ENCODE data around the gene HSD11B2. TPM values are rescaled to one million over a fixed set of nuclear protein-coding genes. Genes with fewer than 3 reads are reported as not detected.

The HSD11B2 gene
- total and polyA plus RNA-seq, 2 of the 8 experiments (the other 6 are each of a cell fraction or from before 2014, with no cell fraction given), result 28.7 to 32.9 TPM

DNA sequence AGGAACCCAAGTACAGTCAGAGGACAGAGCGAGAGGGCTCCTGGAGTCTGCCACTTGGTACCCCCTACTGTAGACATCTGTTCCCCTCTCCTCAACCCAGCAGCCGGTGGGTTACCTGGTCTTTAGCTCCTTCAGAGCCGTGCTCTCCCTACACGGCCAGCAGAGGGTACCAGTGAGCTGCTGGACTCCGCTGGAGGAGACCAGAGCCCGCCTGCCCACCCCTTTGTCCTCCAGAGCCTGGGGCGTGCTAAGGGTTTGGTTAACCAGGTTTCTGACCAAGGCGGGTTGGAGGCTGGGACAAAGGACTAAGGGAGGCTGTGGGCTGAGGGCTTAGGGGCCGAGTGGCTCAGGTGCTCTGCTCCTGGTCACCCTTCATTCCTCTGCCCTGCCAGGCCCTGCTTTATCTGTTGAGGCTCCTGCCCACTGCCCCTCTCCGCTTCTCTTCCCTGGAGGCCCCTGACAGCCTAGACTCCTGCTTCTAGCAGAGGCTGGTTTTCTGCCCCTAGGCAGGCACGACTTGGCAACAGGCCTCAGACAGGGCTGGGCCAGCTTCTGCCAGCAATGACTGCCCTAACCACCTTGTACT lies 2.7 kb upstream of the HSD11B2 start (continued):
- TF ChIP-seq, protein P1, sequence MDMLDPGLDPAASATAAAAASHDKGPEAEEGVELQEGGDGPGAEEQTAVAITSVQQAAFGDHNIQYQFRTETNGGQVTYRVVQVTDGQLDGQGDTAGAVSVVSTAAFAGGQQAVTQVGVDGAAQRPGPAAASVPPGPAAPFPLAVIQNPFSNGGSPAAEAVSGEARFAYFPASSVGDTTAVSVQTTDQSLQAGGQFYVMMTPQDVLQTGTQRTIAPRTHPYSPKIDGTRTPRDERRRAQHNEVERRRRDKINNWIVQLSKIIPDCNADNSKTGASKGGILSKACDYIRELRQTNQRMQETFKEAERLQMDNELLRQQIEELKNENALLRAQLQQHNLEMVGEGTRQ (IDR thresholded peaks at IDR 0.05; ENCODE audit: low read length), result no peak
- peak; percentile 78 to 89 for TF ChIP-seq RAD21 (IDR thresholded peaks at IDR 0.05 in 1 of 2, conservative IDR thresholded peaks at IDR 0.05 in 1 of 2; ENCODE audit: low read depth in 2 of 2, low read length in 2 of 2)
- no peak for TF ChIP-seq NANOG (IDR thresholded peaks at IDR 0.05; ENCODE audit: insufficient read depth, low read depth, low read length, poor library complexity, severe bottlenecking)
- TF ChIP-seq SIN3A (conservative IDR thresholded peaks at IDR 0.05 in 1 of 2, IDR thresholded peaks at IDR 0.05 in 1 of 2; ENCODE audit: low read depth in 1 of 2, low read length in 2 of 2), result 0 out of 4 replicates have a peak, but pooled peaks of 1 of the 2 experiments have one; percentile 24
- peak; percentile 58 for TF ChIP-seq TAF7 (optimal IDR thresholded peaks at IDR 0.05; ENCODE audit: borderline replicate concordance, low read depth, low read length)
- TF ChIP-seq, protein P2, sequence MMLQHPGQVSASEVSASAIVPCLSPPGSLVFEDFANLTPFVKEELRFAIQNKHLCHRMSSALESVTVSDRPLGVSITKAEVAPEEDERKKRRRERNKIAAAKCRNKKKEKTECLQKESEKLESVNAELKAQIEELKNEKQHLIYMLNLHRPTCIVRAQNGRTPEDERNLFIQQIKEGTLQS (IDR thresholded peaks at IDR 0.05; ENCODE audit: insufficient read depth, low read depth, low read length), result no peak
- TF ChIP-seq SIX5 (IDR thresholded peaks at IDR 0.05; ENCODE audit: low read depth, low read length), result no peak
- no peak for TF ChIP-seq KDM1A (IDR thresholded peaks at IDR 0.05; ENCODE audit: borderline replicate concordance, low read length)
- no peak for TF ChIP-seq HDAC6 (IDR thresholded peaks at IDR 0.05; ENCODE audit: low read depth, low read length)
- TF ChIP-seq SIRT6 (IDR thresholded peaks at IDR 0.05; ENCODE audit: low read length), result no peak
- TF ChIP-seq, protein P3, sequence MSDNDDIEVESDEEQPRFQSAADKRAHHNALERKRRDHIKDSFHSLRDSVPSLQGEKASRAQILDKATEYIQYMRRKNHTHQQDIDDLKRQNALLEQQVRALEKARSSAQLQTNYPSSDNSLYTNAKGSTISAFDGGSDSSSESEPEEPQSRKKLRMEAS (IDR thresholded peaks at IDR 0.05), result peak; percentile 50
- TF ChIP-seq TBP (IDR thresholded peaks at IDR 0.05; ENCODE audit: low read depth, low read length), result no peak
- no peak for TF ChIP-seq POU5F1 (IDR thresholded peaks at IDR 0.05; ENCODE audit: low read depth, low read length)
- no peak for TF ChIP-seq KDM5A (IDR thresholded peaks at IDR 0.05; ENCODE audit: low read length)
- TF ChIP-seq FOSL1 (IDR thresholded peaks at IDR 0.05; ENCODE audit: insufficient read depth, low read depth, low read length), result no peak
- no peak for TF ChIP-seq CEBPB (IDR thresholded peaks at IDR 0.05; ENCODE audit: low read depth, low read length)
- no peak for TF ChIP-seq BRCA1 (IDR thresholded peaks at IDR 0.05; ENCODE audit: low read depth, low read length)
